ENCODE results near the gene ELFN1.
"Not testable (repeated sequence)": the region's sequence is repeated elsewhere in the genome, so short reads cannot be mapped to it uniquely, and the experiment has no call there.

The ELFN1 gene

DNA sequence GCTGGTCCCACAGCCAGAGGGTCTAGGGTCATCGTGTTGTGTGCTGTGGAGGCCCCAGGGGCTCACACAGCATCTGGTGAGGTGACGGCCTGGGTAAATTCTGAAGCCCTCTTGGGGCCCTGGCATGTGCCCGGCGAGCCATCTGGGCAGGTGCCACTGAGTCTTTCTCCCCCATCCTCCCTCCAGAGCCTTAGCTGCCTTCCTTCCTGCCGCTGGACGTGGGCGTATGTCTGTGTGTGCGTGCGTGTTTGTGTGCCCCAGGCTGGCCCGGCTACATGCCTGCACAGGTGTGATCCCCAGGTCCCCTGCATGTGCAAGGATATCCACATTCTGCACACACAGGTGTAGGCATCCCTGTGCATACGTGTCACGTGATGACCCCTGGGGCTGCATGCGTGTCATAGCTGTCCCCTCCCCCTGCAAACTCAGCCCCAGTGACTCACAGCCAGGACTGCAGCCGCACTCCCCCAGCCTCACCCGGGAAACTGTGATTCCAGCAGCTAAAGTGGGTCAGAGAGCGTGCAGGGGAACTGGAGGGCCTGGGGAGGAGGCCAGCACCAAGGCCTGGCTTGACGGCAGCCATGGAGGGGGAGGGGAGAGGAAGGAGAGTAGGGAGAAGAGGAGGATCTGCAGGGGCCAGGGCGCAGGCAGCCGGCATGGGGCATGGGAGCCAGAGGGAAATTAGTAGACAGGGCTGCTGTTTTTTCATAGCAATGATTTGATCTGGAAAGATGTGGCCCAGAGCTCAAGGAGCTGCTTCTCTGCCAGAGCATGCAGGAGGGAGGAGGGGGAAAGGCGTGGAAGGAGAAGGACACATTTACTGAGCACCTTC is 46.4 kb downstream of the ELFN1 start:
- TF ChIP-seq POLR2A (IDR thresholded peaks at IDR 0.05; ENCODE audit: extremely low read depth, insufficient read length) = no peak
- TF ChIP-seq, protein P1, sequence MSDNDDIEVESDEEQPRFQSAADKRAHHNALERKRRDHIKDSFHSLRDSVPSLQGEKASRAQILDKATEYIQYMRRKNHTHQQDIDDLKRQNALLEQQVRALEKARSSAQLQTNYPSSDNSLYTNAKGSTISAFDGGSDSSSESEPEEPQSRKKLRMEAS (IDR thresholded peaks at IDR 0.05; ENCODE audit: low read depth, low read length) = peak; percentile 82
- no peak overlapping the region for H3K4me3 ChIP-seq (ENCODE audit: low read depth, low read length)
- peak; percentile 82 for DNase-seq (ENCODE audit: low read depth)

DNA sequence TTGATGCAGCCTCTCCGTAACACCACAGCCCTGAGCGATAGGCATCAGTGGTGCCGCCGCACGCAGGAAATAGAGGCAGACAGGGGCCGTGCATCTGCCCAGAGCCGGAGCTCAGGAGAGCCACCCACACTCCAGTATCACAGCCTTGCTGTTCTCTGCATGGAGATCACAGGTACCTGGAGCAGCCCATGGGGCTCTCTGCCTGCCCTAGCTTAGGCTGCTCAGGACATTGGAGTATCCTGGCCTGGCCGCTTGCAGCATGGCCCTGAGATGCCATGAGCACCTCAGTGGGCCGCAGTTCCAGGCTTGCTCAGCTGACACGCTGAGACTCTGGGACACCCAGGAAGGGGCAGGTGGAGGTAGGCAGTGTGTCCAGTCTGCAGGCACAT is 47.0 kb downstream of the ELFN1 start:
- H3K4me3 ChIP-seq (ENCODE audit: low read depth, low read length) = no peak overlapping the region
- DNase-seq (ENCODE audit: low read depth) = no peak
- no peak for TF ChIP-seq MYC (IDR thresholded peaks at IDR 0.05; ENCODE audit: low read depth, low read length)
- TF ChIP-seq, protein P1 (IDR thresholded peaks at IDR 0.05; ENCODE audit: low read depth, low read length) = no peak

DNA sequence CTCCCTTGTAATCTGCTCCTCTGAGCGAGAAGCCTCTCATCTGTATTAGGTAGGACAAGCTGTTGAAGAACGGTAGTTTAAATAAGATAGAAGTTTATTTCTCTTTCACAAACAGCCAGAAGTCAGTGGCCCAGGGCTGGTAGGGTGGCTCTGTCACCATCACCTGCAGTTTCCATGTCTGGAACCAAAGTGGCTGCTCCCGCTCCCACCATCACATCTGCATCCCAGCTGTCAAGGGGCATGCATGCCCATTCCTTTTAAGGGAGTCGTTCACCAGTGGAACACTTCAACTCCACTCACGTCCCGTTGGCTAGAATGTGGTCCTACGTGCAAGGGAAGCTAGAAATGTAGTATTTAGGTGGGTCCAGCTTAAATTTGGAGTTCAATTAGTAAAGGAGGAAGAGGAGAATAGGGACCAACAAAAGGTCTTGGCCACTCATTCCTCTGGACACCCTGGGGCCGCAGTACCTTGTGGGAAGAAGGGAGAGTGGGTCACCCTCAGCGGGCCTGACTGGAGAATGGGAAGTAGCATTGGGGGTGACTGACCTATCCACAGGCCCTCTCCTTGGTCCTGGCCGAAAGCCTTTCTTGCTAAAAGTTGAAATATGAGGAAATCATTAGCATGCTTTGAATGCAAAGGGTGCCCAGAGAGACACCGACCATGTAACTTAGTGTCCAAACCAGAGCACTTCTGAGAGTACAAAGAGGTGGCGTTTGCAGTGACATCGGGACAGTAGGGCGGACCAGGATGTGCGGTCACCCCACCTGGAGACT is 48.0 kb downstream of the ELFN1 start:
- DNase-seq (ENCODE audit: low read depth) = no peak
- no peak overlapping the region for H3K4me3 ChIP-seq (ENCODE audit: low read depth, low read length)
- no peak for TF ChIP-seq POLR2A (IDR thresholded peaks at IDR 0.05; ENCODE audit: extremely low read depth, insufficient read length)
- no peak for TF ChIP-seq MYC (IDR thresholded peaks at IDR 0.05; ENCODE audit: low read depth, low read length)
- TF ChIP-seq, protein P2, sequence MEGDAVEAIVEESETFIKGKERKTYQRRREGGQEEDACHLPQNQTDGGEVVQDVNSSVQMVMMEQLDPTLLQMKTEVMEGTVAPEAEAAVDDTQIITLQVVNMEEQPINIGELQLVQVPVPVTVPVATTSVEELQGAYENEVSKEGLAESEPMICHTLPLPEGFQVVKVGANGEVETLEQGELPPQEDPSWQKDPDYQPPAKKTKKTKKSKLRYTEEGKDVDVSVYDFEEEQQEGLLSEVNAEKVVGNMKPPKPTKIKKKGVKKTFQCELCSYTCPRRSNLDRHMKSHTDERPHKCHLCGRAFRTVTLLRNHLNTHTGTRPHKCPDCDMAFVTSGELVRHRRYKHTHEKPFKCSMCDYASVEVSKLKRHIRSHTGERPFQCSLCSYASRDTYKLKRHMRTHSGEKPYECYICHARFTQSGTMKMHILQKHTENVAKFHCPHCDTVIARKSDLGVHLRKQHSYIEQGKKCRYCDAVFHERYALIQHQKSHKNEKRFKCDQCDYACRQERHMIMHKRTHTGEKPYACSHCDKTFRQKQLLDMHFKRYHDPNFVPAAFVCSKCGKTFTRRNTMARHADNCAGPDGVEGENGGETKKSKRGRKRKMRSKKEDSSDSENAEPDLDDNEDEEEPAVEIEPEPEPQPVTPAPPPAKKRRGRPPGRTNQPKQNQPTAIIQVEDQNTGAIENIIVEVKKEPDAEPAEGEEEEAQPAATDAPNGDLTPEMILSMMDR (IDR thresholded peaks at IDR 0.05; ENCODE audit: low read depth, low read length) = no peak
- TF ChIP-seq, protein P1 (IDR thresholded peaks at IDR 0.05; ENCODE audit: low read depth, low read length) = no peak

DNA sequence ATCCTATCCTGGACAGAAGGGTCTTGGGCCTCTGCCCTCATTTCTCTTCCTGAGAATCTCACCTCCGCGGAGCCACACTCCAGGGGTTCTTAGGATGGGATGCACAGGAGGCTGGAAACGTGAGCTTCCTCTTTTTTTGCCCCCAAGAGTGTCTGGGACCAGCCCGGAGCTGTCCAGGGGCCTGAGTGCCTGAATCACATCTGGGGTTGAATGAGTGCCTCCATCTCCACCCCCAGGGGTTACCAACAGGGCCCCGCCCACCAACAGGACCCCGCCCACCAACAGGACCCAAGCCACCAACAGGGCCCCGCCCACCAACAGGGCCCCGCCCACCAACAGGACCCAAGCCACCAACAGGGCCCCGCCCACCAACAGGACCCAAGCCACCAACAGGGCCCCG is 48.8 kb downstream of the ELFN1 start:
- not testable (repeated sequence) for H3K4me3 ChIP-seq (ENCODE audit: low read depth, low read length)
- peak; percentile 60 for DNase-seq (ENCODE audit: low read depth)

DNA sequence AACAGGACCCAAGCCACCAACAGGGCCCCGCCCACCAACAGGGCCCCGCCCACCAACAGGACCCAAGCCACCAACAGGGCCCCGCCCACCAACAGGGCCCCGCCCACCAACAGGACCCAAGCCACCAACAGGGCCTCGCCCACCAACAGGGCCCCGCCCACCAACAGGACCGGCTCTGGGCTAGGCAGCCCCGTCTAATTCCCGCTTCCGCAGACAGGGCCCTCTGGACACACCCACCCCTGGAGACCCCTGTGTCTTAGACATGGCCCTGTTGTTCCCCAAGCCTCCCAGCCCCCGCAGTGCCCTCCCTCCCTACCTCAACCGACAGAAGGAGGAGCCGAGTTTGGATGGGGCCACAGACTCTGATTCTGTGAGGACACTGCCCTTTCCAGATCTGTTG is 49.2 kb downstream of the ELFN1 start:
- H3K4me3 ChIP-seq (ENCODE audit: low read depth, low read length); DNase-seq (ENCODE audit: low read depth): not testable (repeated sequence)

DNA sequence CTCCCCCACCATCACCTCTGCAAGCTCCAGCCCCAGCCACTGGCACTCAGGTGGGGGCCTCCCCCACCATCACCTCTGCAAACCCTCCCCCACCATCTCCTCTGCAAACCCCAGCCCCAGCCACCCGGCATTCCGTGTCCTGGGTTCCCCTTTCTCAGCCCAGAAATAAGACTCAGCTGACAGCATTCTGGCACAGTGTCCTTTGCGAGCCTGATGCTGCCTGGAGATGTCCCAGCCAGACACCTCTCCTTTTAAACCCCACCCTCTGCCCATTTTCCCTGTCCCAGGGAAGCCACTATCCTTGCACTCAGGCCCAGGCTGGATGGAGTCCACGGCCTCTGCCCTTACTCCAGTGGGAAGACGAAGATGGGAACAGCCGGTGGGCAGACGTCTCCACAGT is 49.8 kb downstream of the ELFN1 start:
- H3K4me3 ChIP-seq (ENCODE audit: low read depth, low read length) = no peak overlapping the region
- DNase-seq (ENCODE audit: low read depth) = no peak
- no peak for TF ChIP-seq MYC (IDR thresholded peaks at IDR 0.05; ENCODE audit: low read depth, low read length)
- TF ChIP-seq, protein P1 (IDR thresholded peaks at IDR 0.05; ENCODE audit: low read depth, low read length) = no peak
- TF ChIP-seq POLR2A (IDR thresholded peaks at IDR 0.05; ENCODE audit: extremely low read depth, insufficient read length) = no peak
- TF ChIP-seq, protein P2 (IDR thresholded peaks at IDR 0.05; ENCODE audit: low read depth, low read length) = no peak

DNA sequence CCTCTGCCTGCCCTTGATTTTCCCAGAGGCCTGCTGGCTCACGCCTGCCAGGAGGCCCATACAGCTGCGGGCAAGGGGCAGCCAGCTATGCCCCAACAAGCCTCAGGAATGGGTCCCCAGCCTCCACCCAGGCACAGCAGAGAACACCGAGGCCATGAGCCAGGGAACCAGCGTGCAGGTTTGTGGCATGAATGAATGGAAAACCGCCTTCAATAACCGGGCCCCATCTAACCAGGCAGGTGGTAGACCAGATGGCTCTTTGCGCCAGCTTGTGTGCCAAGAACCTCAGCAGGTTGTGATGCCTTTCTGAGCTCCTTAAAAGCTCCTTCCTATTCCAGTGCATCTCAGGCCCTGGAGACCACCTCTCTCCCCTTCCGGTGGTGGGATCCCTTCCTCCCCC is 50.2 kb downstream of the ELFN1 start:
- no peak overlapping the region for H3K4me3 ChIP-seq (ENCODE audit: low read depth, low read length)
- TF ChIP-seq, protein P2 (IDR thresholded peaks at IDR 0.05; ENCODE audit: low read depth, low read length) = no peak
- no peak for TF ChIP-seq MYC (IDR thresholded peaks at IDR 0.05; ENCODE audit: low read depth, low read length)
- TF ChIP-seq POLR2A (IDR thresholded peaks at IDR 0.05; ENCODE audit: extremely low read depth, insufficient read length) = no peak
- TF ChIP-seq, protein P1 (IDR thresholded peaks at IDR 0.05; ENCODE audit: low read depth, low read length) = no peak
- DNase-seq (ENCODE audit: low read depth) = no peak
